ENCODE results near the gene PPP1R7.

PPP1R7 gene

GRCh38 chr2:241115361-241115760 is 34.9 kb upstream of the PPP1R7 start:
- no peak overlapping the region for H3K4me3 ChIP-seq (ENCODE audit: low read depth, low read length)
- no peak for TF ChIP-seq CTCF (IDR thresholded peaks at IDR 0.05; ENCODE audit: low read depth, low read length)

- no peak for TF ChIP-seq CTCF (IDR thresholded peaks at IDR 0.05; ENCODE audit: low read depth, low read length)
- H3K4me3 ChIP-seq (ENCODE audit: low read depth, low read length): no peak overlapping the region
Observed at GRCh38 chr2:241116606-241117560, 33.4 kb upstream of the PPP1R7 start.

DNA sequence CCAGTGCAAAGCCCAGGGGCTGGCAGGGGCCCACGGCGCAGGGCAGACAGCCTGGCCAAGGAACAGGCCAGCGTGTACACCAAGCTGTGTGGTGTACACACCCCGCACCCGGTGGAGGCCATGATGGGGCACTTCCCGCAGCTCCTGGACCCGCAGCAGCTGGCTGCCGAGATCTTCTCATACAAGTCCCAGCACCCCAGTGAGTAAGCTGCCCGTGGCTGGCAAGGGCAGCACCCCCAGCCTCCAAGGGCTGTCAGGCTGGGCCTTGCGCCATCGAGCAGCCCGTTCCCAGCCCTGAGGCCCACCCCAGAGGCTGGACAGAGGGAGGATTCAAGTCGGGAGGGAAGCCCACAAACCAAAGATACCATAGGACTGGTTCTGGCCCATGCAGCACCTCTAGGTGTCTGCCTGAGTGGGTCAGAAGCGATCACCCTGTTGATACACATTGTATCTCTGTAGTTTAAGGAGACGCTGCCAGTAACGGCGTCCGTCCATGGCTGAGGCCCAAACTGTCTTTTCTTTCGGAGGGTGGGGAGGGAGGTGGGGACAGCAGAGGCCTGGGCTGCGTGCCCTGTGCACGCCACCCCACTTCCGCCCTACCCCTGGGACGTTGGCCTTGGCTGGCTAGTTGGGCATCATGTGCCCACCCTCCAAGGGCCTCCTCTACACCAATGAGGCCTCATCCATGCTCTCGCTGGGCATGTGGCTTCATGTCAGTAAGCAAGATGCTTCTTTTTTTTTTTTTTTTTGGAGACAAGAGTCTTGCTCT is 31.3 kb upstream of the PPP1R7 start:
- no peak overlapping the region for H3K4me3 ChIP-seq (ENCODE audit: low read depth, low read length)
- TF ChIP-seq CTCF (IDR thresholded peaks at IDR 0.05; ENCODE audit: low read depth, low read length): no peak

DNA sequence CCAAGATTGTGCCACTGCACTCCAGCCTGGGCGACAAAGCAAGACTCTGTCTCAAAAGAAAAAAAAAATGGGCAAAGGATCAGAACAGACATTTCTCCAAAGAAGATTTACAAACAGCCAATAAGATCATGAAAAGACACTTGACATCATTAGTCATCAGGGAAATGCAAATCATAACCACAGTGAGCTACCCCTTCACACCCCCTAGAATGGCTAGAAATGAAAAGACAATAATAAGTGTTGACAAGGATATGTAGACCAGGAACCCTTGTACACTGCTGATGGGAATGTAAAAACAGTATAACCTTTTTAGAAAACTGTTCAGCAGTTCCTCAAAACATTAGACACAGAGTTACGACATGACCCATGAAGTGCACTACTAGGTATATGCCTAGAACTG is 29.8 kb upstream of the PPP1R7 start:
- H3K4me3 ChIP-seq (ENCODE audit: low read depth, low read length): no peak overlapping the region
- TF ChIP-seq CTCF (IDR thresholded peaks at IDR 0.05; ENCODE audit: low read depth, low read length): no peak

DNA sequence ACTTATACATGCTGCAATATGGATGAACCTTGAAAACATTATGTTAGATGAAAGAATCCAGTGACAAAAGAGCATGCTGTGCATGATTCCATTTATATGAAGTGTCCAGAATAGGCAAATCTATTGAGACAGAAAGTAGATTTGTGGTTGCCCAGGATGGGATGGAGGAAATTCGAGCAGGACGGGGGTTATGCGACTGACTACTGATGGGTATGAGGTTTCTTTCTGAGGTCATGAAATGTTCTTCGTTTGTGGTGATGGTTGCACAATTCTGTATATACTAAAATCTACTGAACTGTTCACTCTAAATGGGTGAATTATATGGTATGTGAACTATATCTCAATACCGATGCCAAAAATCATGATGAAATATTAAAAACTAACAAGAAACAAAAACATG is 29.3 kb upstream of the PPP1R7 start:
- TF ChIP-seq CTCF (IDR thresholded peaks at IDR 0.05; ENCODE audit: low read depth, low read length): no peak
- no peak overlapping the region for H3K4me3 ChIP-seq (ENCODE audit: low read depth, low read length)

DNA sequence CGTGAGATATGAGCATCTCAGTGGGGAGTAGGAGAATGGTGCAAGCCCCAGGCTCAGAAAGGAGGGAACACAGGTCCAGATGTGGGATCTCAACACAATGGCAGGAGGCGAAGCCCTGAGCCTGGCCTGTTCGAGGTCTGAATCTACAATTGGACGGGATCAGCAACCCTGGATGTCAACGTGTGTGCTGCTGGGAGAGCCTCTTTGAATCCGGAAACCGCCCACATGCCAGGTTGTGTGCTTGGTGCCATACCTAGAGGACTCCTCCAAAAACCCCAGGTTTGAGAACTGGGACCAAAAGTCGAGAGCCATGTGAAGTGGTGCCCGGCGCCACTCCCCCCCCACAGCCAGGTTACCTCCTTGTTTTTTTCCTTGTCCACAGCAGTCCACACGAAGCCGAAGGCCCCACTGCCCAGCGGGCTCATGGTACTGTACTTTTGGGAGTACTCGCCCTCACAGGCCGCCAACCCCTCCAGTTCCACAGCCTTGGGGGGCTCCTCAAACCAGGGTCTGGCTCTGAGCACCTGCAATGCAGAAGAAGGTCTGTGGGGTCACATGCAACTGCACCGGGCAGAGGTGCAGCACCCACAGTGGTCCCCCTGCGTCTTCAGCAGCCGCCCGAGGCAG is 27.8 kb upstream of the PPP1R7 start:
- TF ChIP-seq CTCF (IDR thresholded peaks at IDR 0.05; ENCODE audit: low read depth, low read length): no peak
- H3K4me3 ChIP-seq (ENCODE audit: low read depth, low read length): no peak overlapping the region
